ENCODE data around the gene GALNT1.
"Not testable (repeated sequence)": the region's sequence is repeated elsewhere in the genome, so short reads cannot be mapped to it uniquely, and the experiment has no call there.

Gene GALNT1

DNA sequence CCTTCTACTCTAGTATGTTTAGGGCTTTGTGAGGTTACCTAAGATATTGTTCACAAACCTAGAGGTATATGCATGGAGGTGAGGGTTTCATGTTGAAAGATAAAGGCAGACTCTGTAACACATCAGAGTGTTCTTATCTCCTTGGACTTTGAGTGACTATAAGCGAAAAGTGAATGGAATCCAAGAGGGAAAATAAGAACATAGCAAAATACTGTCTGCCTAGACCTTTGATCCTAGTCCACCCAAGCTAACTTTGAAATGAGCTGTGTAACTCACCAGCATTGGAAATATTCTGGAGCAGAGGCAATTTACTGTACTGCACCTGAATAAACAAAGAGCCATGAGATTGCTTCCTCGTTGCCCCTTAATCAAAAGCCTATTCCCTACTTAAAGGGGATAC lies 28.2 kb upstream of the GALNT1 start:
- ChIA-PET CTCF (no interaction called here), POLR2A (no interaction called here)
- no peak for DNase-seq (ENCODE audit: extremely low spot score)
- no peak for TF ChIP-seq SP1 (IDR thresholded peaks at IDR 0.05)
- TF ChIP-seq SUZ12 (IDR thresholded peaks at IDR 0.05): no peak
- TF ChIP-seq L3MBTL2 (conservative IDR thresholded peaks at IDR 0.05): no peak
- no peak for TF ChIP-seq BHLHE40 (IDR thresholded peaks at IDR 0.05; ENCODE audit: borderline replicate concordance)
- no peak for TF ChIP-seq LEF1 (IDR thresholded peaks at IDR 0.05; ENCODE audit: borderline replicate concordance)
- TF ChIP-seq HDGF (IDR thresholded peaks at IDR 0.05; ENCODE audit: borderline replicate concordance): no peak
- no peak for TF ChIP-seq NFRKB (IDR thresholded peaks at IDR 0.05)
- no peak for TF ChIP-seq ZNF384 (IDR thresholded peaks at IDR 0.05)

DNA sequence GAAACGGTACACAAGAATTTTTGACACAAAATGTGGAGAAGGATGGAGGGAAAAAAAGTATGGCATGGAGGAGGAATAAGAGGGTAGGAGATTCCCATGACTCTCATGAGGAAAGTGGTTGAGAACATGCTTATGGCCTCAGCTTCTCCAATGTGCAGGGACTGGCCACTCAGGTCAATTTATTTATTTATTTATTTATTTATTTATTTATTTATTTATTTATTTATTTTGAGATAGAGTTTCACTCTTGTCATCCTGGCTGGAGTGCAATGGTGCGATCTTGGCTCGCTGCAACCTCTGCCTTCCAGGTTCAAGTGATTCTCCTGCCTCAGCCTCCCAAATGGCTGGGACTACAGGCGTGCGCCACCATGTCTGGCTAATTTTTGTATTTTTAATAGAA lies 26.0 kb upstream of the GALNT1 start:
- POLR2A ChIA-PET: interaction anchor here (1.0 kb wide), 1 partner anchor 58 kb away, joined by 3 read pairs; the partner anchor contains the start of gene INO80C
- CTCF ChIA-PET; DNase-seq (ENCODE audit: extremely low spot score): not testable (repeated sequence)

DNA sequence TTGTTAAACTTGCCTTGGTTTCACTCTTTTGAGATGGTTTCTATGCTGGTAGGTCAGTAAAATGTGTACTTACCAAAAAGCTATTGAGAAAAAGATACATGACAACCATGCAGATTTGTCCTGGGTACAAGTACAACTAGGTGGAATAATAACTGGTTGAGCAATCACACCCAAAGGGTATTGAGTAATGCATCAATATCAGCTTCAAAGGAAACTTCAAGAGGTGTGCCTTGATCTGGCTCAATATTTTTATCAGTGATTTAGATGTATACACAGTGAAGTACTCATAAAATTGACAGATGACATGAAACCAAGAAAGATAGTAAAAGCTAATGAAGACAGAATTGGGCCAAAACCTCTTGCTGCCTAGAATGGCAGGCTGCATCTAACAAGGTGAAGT lies 21.7 kb upstream of the GALNT1 start:
- ChIA-PET CTCF (no interaction called here), POLR2A (interaction anchor here (1.7 kb wide), 1 partner anchor 62 kb away, joined by 4 read pairs; the partner anchor contains the start of gene INO80C)
- TF ChIP-seq ARNT (IDR thresholded peaks at IDR 0.05): no peak
- TF ChIP-seq HDGF (IDR thresholded peaks at IDR 0.05; ENCODE audit: borderline replicate concordance): no peak
- no peak for TF ChIP-seq TARDBP (IDR thresholded peaks at IDR 0.05)
- no peak for TF ChIP-seq FOXA1 (IDR thresholded peaks at IDR 0.05)
- TF ChIP-seq ELF4 (IDR thresholded peaks at IDR 0.05): no peak
- TF ChIP-seq BHLHE40 (IDR thresholded peaks at IDR 0.05; ENCODE audit: borderline replicate concordance): no peak
- no peak for TF ChIP-seq L3MBTL2 (conservative IDR thresholded peaks at IDR 0.05)
- no peak for TF ChIP-seq NFRKB (IDR thresholded peaks at IDR 0.05)
- TF ChIP-seq FOXK2 (IDR thresholded peaks at IDR 0.05): no peak
- TF ChIP-seq LEF1 (IDR thresholded peaks at IDR 0.05; ENCODE audit: borderline replicate concordance): no peak
- TF ChIP-seq, protein P1, sequence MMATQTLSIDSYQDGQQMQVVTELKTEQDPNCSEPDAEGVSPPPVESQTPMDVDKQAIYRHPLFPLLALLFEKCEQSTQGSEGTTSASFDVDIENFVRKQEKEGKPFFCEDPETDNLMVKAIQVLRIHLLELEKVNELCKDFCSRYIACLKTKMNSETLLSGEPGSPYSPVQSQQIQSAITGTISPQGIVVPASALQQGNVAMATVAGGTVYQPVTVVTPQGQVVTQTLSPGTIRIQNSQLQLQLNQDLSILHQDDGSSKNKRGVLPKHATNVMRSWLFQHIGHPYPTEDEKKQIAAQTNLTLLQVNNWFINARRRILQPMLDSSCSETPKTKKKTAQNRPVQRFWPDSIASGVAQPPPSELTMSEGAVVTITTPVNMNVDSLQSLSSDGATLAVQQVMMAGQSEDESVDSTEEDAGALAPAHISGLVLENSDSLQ (IDR thresholded peaks at IDR 0.05): no peak
- TF ChIP-seq CTBP1 (IDR thresholded peaks at IDR 0.05; ENCODE audit: borderline replicate concordance): no peak
- no peak for DNase-seq (ENCODE audit: extremely low spot score)

DNA sequence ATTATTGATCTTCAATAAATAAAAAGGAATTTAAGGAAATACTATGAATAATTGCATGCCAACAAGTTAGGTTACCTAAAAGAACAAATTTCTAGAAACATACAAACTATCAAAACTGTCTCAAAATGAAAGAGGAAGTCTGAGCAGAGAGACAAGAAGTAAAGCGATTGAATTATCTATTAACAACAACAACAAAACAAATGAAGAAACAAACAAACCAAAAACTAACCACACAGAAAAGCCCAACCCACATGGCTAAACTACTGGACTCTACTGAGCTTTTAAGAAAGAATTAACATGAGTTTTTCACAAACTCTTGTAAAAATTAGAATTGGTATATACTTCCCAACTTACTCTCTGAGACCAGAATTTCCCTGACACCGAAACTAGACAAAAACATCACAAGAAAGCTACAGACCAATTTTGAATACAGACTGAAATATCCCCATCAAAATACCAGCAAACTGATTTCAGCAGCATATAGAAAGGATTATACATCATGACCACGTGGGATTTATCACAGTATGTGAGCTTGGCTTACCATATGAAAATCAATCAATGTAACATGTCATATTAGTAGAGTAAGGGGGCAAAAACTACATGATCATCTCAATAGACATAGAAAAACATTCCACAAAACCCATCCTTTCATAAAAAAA lies 16.6 kb upstream of the GALNT1 start:
- no peak for DNase-seq (ENCODE audit: extremely low spot score)
- ChIA-PET POLR2A (interaction anchor here (0.6 kb wide), 1 partner anchor 8 kb away, joined by 5 read pairs; no protein-coding TSS in a partner anchor), CTCF (interaction anchor here (0.7 kb wide), 1 partner anchor 802 kb away, joined by 3 read pairs; no protein-coding TSS in a partner anchor)
- TF ChIP-seq ZNF384 (IDR thresholded peaks at IDR 0.05) (no peak), TARDBP (IDR thresholded peaks at IDR 0.05) (no peak), BHLHE40 (IDR thresholded peaks at IDR 0.05; ENCODE audit: borderline replicate concordance) (no peak), LEF1 (IDR thresholded peaks at IDR 0.05; ENCODE audit: borderline replicate concordance) (no peak), FOXA1 (IDR thresholded peaks at IDR 0.05) (no peak)
- TF ChIP-seq, protein P1 (IDR thresholded peaks at IDR 0.05): no peak

DNA sequence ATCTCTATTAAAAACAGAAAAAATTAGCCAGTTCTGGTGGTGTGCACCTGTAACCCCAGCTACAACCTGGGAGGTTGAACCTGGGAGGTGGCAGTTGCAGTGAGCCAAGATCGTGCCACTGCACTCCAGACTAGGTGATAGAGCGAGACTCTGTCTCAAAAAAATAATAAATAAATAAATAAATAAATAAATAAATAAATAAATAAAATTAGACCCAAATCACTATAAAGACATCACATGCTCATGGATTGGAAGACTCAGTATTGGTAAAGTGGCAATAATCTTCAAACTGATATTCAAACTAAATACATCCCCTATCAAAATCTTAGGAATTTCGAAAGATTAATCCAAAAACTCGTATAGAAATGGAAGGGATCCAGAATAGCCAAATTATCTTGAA lies 15.5 kb upstream of the GALNT1 start:
- ChIA-PET POLR2A (no interaction called here), CTCF (no interaction called here)
- TF ChIP-seq SP1 (IDR thresholded peaks at IDR 0.05) (no peak), FOXM1 (IDR thresholded peaks at IDR 0.05; ENCODE audit: borderline replicate concordance) (no peak), ZNF384 (IDR thresholded peaks at IDR 0.05) (no peak)
- DNase-seq (ENCODE audit: extremely low spot score): no peak

DNA sequence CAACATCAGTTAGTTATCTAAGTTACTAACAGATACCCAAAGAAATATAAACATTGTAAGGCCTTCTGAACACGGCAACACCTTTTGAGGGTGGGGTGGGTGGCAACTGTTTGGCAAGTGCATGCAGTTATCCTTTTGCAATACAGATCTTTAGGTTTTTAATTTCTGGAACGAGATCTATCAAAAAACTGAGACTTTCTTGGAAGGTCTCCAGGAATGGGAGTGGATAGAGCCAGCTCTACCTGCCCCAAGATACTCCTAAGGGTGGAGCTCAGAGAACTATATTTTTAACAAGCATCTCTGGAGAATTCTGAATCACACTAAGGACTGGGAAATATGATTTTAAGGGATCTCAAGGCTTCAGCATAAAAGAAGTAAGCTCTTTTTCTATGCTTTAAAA lies 11.4 kb upstream of the GALNT1 start:
- DNase-seq (ENCODE audit: extremely low spot score): no peak
- CTCF ChIA-PET: no interaction called here
- POLR2A ChIA-PET: no interaction called here
- no peak for TF ChIP-seq CTBP1 (IDR thresholded peaks at IDR 0.05; ENCODE audit: borderline replicate concordance)
- TF ChIP-seq TARDBP (IDR thresholded peaks at IDR 0.05): no peak
- TF ChIP-seq FOXK2 (IDR thresholded peaks at IDR 0.05): no peak
- no peak for TF ChIP-seq NFRKB (IDR thresholded peaks at IDR 0.05)
- TF ChIP-seq, protein P1 (IDR thresholded peaks at IDR 0.05): no peak
- TF ChIP-seq ELF4 (IDR thresholded peaks at IDR 0.05): no peak
- TF ChIP-seq SUZ12 (IDR thresholded peaks at IDR 0.05): no peak
- TF ChIP-seq L3MBTL2 (conservative IDR thresholded peaks at IDR 0.05): no peak

DNA sequence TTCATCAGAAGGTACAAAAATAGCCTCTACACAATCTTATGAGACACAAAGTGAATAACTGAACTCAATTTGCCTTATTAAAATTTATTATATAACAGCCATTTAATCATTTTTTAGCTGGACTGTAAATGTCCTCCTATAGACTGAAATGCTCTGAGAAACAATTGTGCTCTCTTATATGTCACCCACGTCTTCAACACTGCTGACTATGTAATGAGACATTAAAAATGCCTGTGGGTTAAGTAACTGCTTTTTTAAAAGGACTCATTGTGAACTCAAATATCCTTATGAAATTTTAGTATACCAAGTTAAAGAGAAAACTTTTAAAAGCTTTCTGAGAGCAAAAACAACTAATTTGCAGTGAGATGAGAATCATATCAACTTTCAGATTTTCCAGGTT lies 10.4 kb upstream of the GALNT1 start:
- ChIA-PET POLR2A (interaction anchor here (2.1 kb wide), 1 partner anchor 11 kb away, joined by 5 read pairs; no protein-coding TSS in a partner anchor), CTCF (no interaction called here)
- no peak for TF ChIP-seq CTBP1 (IDR thresholded peaks at IDR 0.05; ENCODE audit: borderline replicate concordance)
- no peak for DNase-seq (ENCODE audit: extremely low spot score)
